ENCODE data around the gene PLXNA4.

PLXNA4 gene

DNA sequence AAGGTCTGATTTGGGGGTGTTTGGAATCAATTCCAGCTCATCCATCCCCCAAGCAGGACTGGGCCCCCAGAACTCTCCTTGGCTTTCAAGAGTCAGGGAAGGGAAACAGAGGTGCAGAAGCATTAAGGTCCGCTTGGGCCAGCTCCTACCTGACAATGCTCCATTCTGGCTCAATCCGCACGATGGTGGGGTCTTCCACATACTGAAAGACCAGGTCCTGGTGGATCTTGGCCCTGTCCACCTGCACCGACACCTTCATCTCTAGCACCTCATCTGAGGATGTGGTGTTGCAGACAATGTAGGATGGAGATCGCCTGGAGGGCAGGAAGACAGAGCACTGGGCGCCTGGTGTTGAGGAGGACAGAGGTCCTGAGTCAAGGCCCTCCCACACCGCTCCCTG lies 391.1 kb downstream of the PLXNA4 start:
- Histone ChIP-seq H3K36me3 (peaks cover 33% of the 10 kb centered on the region), H3K4me1 (no peaks in the 10 kb centered on the region; the same call in 1 of the 2 replicates), H3K4me3 (ENCODE audit: low read depth, low read length) (no peak overlapping the region), H3K27me3 (no peaks in the 10 kb centered on the region), H3K9me3 (peaks cover 6% of the 10 kb centered on the region; the same call in 1 of the 2 replicates)
- TF ChIP-seq CTCF (IDR thresholded peaks at IDR 0.05; ENCODE audit: low read depth, low read length): no peak
- no peak for DNase-seq

GRCh38 chr7:132183781-132184380 lies 392.4 kb downstream of the PLXNA4 start:
- Histone ChIP-seq H3K4me1 (no peaks in the 10 kb centered on the region; the same call in 1 of the 2 replicates), H3K9me3 (peaks cover 6% of the 10 kb centered on the region; the same call in 1 of the 2 replicates), H3K4me3 (ENCODE audit: low read depth, low read length) (no peak overlapping the region), H3K27me3 (no peaks in the 10 kb centered on the region), H3K36me3 (peaks cover 38% of the 10 kb centered on the region)
- no peak for DNase-seq
- 0 out of 2 replicates have a peak, but pooled peaks have one; percentile 2 for TF ChIP-seq CTCF (IDR thresholded peaks at IDR 0.05; ENCODE audit: low read depth, low read length)

DNA sequence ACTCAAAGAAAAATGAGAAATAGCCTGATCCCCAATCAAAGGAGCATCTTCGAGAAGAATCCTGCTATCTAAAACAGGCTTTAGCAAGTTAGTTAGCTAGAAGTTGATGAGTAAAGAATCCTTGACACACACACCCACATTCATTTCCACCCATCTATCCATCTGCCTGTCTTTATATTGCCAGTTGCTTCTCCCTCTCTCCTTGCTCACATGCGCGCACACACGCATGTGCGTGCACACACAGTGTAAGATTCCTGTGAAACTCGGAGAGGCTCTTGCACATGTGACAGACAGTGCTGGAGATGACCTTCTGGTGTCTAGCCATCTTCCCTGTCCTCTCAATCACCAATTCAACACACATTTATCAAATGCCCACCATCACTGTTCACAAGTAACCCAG lies 393.3 kb downstream of the PLXNA4 start:
- H3K4me1 ChIP-seq: no peaks in the 10 kb centered on the region; the same call in 1 of the 2 replicates
- TF ChIP-seq CTCF (IDR thresholded peaks at IDR 0.05; ENCODE audit: low read depth, low read length): no peak
- peaks cover 35% of the 10 kb centered on the region for H3K36me3 ChIP-seq
- DNase-seq: no peak
- H3K27me3 ChIP-seq: no peaks in the 10 kb centered on the region
- peaks cover 6% of the 10 kb centered on the region; the same call in 1 of the 2 replicates for H3K9me3 ChIP-seq
- H3K4me3 ChIP-seq (ENCODE audit: low read depth, low read length): no peak overlapping the region

- Histone ChIP-seq H3K36me3 (peaks cover 31% of the 10 kb centered on the region), H3K9me3 (0 out of 2 replicates have a peak, but pooled peaks cover 2% of the 10 kb centered on the region), H3K4me3 (ENCODE audit: low read depth, low read length) (no peak overlapping the region), H3K27me3 (no peaks in the 10 kb centered on the region), H3K4me1 (no peaks in the 10 kb centered on the region; the same call in 1 of the 2 replicates)
- no peak for TF ChIP-seq CTCF (IDR thresholded peaks at IDR 0.05; ENCODE audit: low read depth, low read length)
- no peak for DNase-seq
Measured at GRCh38 chr7:132181946-132182685, 394.2 kb downstream of the PLXNA4 start.

DNA sequence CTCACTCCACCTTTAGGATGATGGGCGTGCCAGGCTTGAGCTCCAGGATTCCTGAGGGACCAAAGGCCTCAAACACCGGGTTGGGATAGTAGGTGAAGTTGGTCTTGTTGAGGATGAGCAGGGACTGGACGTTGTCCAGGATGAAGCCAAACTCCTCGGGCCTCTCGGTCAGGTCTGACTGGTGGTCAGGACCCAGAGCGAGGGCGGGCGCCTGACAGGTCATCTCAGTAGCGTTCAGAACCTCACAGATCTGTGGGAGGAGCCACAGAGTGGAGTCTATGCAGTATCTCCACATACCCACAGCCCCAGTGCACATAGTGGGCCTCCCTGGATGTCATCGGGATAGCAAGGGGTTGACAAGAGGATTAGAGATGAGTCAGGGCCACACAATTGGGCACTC lies 394.9 kb downstream of the PLXNA4 start:
- no peaks in the 10 kb centered on the region for H3K9me3 ChIP-seq
- H3K4me3 ChIP-seq (ENCODE audit: low read depth, low read length): no peak overlapping the region
- no peak for TF ChIP-seq CTCF (IDR thresholded peaks at IDR 0.05; ENCODE audit: low read depth, low read length)
- peaks cover 34% of the 10 kb centered on the region for H3K36me3 ChIP-seq
- DNase-seq: no peak
- no peaks in the 10 kb centered on the region for H3K27me3 ChIP-seq
- no peaks in the 10 kb centered on the region; the same call in 1 of the 2 replicates for H3K4me1 ChIP-seq

DNA sequence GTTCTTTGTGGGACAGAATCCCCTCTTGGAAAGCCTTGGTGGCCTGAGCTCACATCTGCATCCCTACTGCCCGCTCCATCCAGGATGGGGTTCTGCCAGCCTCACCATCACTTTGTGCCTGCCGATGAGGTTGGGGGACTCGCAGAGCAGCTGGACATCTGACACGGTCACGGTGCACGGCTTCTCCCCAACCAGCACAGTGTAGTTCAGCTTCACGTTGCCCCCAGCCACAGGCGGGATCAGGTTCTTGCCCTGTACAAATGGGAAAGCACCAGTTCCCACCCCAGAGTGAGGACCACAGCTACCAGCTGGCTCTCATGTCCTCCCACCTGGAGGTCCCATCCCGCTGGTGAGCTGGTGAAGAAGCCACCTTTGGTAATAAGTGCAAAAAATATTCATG lies 395.8 kb downstream of the PLXNA4 start:
- Histone ChIP-seq H3K9me3 (no peaks in the 10 kb centered on the region), H3K4me1 (no peaks in the 10 kb centered on the region; the same call in 1 of the 2 replicates), H3K36me3 (peaks cover 35% of the 10 kb centered on the region), H3K4me3 (ENCODE audit: low read depth, low read length) (no peak overlapping the region), H3K27me3 (no peaks in the 10 kb centered on the region)
- no peak for DNase-seq
- no peak for TF ChIP-seq CTCF (IDR thresholded peaks at IDR 0.05; ENCODE audit: low read depth, low read length)
